ENCODE data around the gene CDAN1.

GRCh38 chr15:42687740-42688139, 49.2 kb downstream of the CDAN1 start:
- no peak for TF ChIP-seq YY1 (IDR thresholded peaks at IDR 0.05; ENCODE audit: low read depth, low read length)
- TF ChIP-seq CTCF (IDR thresholded peaks at IDR 0.05; ENCODE audit: control extremely low read depth in 1 of 3, insufficient read depth in 1 of 3, low read depth in 1 of 3, low read length in 3 of 3): no peak
- TF ChIP-seq MAX (IDR thresholded peaks at IDR 0.05): no peak
- no peak for TF ChIP-seq EGR1 (IDR thresholded peaks at IDR 0.05; ENCODE audit: borderline replicate concordance, low read depth, low read length)
